Amygdala (tissue), 56 donors: ENCODE data around the gene OR51A7.
"Not testable (repeated sequence)": the region's sequence is repeated elsewhere in the genome, so short reads cannot be mapped to it uniquely, and the experiment has no call there.

Experiments used
- DNase-seq, 56 donors: peaks; one replicate each; lab custom pipeline; 2025; lab: John Stamatoyannopoulos, UW

Gene OR51A7

DNA sequence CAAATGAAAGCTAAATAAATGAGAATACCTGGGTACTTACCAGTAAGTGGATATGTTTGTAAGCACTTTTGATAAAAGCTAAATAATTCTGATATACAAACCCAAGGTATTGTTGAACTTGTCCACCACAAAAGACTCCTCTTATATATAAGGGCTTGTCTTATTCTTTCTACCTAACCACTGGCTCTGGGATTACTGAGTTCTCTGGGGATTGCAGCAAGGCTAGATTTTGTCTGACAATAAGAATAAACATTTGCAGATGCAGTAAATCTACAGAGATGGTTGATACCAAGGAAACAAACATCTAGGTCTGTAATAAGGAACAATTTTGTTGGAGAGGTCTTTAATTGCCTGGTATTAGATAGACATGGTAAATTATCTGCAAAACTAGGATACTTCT lies 43.9 kb downstream of the OR51A7 start, which contains the start of gene OR51A4:
Gene OR51A4, minus strand, starts transcription at position 101 of the 400 bp plus-strand sequence. CDS start 505 bp downstream, outside the sequence.
- no peak for DNase-seq

DNA sequence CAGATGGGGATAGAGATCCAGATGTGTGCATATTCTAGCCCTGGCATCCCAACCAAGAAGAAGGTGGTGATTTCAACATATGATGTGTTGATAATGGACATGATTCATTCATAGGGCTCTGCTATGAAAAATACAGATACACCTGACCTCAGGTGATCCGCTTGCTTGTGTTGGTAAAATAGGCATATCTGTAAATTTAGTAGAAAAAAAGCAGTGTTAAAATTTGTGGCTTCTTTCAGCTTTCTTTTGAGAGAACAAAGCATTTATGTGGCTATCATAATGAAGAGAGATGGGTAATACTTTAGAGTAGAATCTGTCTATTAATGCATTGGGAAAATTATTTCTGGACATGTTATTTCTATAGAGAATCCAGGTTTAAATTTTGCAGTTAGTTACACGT lies 52.0 kb downstream of the OR51A7 start, which contains the start of gene OR51A2:
Gene OR51A2, minus strand, starts transcription at position 101 of the 400 bp plus-strand sequence. Its CDS starts 0 bp downstream, at position 101.
- DNase-seq, result not testable (repeated sequence)

DNA sequence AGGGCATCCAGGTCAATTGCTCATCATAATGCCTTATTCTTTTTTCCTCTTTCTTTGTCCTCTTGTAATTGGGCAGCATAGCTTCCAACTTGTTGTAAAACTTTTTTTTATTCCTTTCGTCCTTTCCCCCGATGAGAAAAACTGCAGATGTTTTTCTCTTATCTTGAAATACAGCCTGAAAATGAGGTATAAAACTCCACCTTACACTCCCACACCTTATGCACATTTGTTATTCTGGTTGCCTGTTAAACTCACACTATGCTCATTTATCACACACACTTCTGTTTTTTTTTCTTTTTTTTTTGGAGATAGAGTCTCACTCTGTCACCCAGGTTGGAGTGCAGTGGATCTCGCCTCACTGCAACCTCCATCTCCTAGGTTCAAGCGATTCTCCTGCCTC lies 53.8 kb downstream of the OR51A7 start:
- DNase-seq, result no peak
